ENCODE results near the gene DUSP2.

The DUSP2 gene, protein sequence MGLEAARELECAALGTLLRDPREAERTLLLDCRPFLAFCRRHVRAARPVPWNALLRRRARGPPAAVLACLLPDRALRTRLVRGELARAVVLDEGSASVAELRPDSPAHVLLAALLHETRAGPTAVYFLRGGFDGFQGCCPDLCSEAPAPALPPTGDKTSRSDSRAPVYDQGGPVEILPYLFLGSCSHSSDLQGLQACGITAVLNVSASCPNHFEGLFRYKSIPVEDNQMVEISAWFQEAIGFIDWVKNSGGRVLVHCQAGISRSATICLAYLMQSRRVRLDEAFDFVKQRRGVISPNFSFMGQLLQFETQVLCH

DNA sequence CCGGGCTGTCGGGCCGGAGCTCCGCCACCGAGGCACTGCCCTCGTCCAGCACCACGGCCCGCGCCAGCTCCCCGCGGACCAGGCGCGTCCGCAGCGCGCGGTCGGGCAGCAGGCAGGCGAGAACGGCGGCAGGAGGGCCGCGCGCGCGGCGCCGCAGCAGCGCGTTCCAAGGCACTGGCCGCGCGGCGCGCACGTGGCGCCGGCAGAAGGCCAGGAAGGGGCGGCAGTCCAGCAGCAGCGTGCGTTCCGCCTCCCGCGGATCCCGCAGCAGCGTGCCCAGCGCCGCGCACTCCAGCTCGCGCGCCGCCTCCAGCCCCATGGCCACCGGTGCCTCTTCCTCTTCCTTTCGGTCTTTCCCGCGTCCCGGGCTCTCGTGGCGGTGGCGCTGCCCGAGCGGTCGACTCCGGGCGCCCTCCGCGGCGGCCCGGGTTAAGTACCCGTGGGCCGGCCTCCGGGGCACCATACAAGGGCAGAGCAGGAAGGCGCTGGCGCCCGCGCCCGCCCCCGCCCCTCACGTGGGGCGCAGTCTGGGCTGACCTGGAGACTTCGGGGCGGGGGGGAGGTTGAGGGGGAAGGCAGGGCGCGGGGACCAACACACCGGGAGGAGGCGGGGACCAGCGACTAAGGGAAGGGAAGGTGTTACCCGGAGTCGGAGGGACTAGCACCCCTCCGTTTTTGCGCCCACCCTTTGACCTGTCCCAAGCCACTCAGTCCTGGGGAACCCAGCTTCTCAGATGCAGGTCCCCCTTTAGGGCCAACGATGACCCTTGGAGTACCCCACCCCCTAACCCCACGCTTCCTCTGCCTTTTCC, at the start of gene DUSP2:
DUSP2 (minus strand) TSS at position 405 of the 812 bp plus-strand sequence; CDS start at position 319, 86 bp downstream.
- DNase-seq (ENCODE audit: low spot score), result peak; percentile 40

DNA sequence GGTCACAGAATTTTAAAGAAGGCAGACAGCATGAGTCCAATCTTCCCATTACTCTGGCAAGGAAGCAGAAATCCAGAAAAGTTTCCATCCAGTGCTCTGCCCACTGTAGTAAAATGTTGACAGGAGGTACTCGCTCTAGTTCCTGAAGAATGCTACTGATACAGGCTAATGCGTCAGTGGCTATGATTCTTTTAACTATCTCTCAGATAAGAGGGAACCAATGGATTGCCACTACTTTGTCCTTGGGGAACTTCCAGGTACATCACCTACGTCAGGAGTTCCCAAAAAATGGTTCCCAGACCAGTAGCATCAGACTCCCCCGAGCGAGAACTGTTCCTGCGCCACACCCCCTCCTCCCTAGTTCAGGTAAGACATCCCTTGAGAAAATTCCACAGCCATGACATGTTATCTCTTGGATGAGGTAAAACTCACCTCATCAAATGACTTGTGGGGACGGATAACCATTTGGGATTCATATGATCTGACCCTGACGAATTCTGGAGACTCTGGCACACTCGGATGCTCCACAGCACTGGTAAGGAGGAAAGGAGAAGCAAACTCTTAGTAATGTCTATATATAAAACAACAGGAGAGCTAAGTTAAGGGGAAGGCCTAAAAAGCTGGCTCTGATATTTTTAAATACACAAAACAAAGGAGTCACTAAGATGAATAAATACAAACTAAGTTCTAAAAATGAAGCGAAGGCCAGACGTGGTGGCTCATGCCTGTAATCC, 46.9 kb upstream of the DUSP2 start:
- DNase-seq (ENCODE audit: low spot score), result no peak

GRCh38 chr2:96188821-96189526, 43.7 kb upstream of the DUSP2 start:
- DNase-seq (ENCODE audit: low spot score), result no peak

DNA sequence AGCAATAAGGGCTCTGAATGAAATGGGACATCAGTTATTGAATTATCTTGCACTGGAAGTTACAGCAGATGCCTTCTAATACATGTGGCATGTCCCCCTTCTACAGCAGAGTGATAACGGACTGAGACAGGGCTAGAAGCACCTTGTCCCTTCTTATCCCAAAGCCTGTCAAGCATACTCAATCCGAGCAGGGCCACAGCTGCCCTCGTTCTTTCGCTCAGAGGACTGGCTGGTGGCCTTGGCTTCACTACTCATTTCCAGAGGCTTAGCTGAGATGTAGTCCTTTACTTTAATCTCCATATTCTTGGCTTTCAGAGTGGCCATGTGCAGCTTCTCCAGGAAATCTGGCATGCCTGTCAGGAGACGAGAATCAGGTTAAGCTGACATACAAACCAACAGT, 41.3 kb upstream of the DUSP2 start:
- DNase-seq (ENCODE audit: low spot score), result no peak

DNA sequence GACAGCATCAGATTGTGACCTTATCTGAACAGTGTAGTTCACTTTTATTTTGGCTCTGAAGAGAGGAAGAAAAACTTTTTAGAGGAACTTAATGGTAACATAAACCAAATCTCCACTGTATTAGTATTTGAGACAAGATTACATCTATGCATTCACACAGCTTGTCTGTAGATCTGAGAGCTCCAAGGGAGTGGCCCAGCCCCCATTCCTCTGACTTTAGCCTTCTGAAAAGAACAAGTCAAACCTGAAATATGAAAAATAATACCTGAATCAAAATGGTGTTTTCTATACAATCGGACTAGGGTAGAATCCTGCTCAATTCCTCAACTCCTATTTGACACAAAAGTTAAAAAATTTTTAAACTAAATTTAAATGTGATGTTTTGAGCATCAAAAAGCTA, 40.3 kb upstream of the DUSP2 start:
- no peak for DNase-seq (ENCODE audit: low spot score)

DNA sequence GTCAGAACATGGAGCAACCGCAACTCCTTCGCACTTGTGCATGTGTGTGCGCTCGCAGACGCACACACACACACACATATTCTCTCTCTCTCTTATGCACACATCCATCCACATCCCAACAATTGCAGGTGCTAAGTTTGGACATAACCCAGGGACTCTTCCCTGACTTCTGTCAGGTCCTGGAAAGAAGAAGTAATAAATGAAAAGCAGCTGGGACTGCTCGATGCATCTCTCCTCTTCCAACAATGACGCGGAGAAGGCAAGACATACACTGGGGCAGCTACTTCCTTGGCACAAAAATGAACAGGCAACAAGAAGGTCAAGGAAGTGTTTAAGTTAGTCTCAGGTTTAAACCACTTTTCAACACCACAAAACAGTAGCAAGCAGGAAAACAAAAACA, 39.7 kb upstream of the DUSP2 start:
- no peak for DNase-seq (ENCODE audit: low spot score)

- no peak for DNase-seq (ENCODE audit: low spot score)
Measured at GRCh38 chr2:96184188-96184587, 38.9 kb upstream of the DUSP2 start.

- DNase-seq (ENCODE audit: low spot score), result no peak
Measured at GRCh38 chr2:96181529-96181928, 36.3 kb upstream of the DUSP2 start.

DNA sequence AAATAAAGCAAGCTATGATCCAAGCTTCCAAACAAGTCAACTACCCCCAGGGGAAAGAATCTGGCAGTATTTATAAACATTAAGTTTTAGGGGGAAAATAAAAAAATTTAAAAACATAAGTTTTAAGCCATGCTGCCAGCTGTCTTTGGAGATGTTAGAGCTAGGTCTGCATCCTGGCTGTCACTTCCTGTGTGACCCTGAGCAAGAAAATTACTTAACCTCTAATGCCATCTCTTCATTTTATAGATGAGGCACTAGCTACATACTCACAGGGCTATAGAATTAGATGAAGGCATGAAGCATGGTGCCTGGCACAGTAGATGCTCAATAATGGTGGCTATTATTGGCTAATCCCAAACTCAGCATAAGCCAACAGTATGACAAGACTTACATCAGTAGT, 35.3 kb upstream of the DUSP2 start:
- no peak for DNase-seq (ENCODE audit: low spot score)

DNA sequence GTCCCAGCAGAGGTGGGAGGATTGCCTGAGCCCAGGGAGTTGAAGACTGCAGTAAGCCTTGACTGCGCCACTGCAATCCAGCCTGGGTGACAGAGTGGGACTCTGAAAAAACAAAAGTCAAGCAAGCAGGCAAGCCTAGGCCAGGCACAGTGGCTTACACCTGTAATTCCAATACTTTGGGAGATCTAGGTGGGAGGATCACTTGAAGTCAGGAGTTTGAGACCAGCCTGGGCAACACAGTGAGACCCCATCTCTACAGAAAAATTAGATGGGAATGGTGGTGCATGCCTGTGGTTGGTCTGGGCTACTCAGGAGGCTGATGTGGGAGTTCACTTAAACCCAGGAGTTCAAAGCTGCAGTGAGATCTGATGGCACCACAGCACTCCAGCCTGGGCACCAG, 34.8 kb upstream of the DUSP2 start:
- DNase-seq (ENCODE audit: low spot score), result no peak

- no peak for DNase-seq (ENCODE audit: low spot score)
Measured at GRCh38 chr2:96176661-96177060, 31.4 kb upstream of the DUSP2 start.

DNA sequence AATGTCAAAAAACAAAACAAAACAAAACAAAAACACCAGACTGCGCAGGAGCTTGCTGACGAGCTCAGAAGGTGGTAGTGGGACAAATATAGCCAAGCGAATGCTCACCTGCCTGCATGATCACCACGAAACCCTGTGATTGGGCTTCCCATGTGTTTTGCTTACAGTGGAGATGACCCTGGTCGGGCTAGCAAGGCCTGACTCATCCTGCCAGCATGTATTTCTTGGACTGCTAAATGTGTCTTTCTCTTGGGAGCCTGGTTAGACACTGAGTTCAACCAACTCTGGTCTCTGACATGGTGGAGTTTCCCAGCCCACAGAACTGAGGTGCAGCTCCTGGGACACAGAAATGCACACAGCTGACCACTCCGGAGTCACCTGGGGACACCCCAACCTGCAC, 30.7 kb upstream of the DUSP2 start:
- no peak for DNase-seq (ENCODE audit: low spot score)

GRCh38 chr2:96174251-96175144, 29.3 kb upstream of the DUSP2 start:
- DNase-seq (ENCODE audit: low spot score), result peak; percentile 63

GRCh38 chr2:96171831-96172230, 26.6 kb upstream of the DUSP2 start:
- DNase-seq (ENCODE audit: low spot score), result no peak

DNA sequence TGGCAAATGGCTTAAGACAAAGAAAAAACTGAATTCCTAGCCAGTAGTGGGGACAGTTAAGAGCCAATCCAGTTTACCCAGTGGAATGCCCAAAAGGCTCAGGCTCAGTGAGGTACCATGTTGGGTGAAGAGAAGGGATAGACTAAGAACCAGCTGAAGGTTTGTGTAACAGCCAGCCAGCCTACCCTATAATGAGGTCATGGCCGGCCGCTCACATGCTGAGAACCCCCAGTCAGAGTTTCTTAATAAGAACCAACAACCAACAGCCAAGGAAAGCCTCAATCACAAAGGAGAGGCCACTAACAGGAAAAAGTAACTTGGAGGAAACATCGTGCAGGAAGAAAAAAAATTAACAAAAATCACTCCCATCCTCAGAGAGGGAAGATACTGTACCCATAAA, 25.4 kb upstream of the DUSP2 start:
- no peak for DNase-seq (ENCODE audit: low spot score)

GRCh38 chr2:96169868-96170507, 24.7 kb upstream of the DUSP2 start:
- no peak for DNase-seq (ENCODE audit: low spot score)

GRCh38 chr2:96167407-96168013, 22.3 kb upstream of the DUSP2 start:
- no peak for DNase-seq (ENCODE audit: low spot score)

DNA sequence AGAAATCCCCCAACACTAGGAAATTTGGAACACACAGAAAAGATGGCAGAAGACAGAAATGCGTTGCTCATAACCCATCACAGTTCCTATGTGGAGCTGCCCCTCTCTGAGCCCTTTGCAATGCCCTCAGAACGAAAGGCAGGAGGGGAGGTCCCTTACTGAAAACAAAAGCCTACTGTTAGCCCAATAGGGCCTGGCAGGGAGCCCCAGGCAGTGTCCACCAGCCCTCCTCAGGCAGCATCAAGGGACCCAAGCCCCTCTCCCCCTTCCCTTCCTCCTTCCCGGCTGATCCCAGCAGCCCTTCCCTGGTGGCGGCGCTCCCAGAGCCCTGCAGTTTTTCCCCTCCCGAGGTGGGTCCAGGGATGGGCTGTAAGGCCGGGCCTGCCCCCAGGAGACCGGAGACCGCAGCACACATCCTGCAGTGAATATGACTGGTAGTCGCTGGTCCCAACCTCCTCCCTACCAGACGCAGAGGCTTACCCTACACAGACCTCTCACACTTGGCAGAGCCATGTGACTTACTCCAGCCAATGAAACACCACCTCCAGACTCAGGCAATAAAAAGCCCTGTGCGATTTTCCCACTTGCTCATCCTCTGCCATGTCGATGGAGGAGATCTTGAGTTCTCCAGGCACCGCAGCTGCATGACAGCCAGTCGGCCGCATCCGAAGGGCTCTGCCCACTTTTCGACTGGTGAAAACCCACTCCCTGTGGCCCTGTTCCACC, 19.4 kb upstream of the DUSP2 start:
- no peak for DNase-seq (ENCODE audit: low spot score)

DNA sequence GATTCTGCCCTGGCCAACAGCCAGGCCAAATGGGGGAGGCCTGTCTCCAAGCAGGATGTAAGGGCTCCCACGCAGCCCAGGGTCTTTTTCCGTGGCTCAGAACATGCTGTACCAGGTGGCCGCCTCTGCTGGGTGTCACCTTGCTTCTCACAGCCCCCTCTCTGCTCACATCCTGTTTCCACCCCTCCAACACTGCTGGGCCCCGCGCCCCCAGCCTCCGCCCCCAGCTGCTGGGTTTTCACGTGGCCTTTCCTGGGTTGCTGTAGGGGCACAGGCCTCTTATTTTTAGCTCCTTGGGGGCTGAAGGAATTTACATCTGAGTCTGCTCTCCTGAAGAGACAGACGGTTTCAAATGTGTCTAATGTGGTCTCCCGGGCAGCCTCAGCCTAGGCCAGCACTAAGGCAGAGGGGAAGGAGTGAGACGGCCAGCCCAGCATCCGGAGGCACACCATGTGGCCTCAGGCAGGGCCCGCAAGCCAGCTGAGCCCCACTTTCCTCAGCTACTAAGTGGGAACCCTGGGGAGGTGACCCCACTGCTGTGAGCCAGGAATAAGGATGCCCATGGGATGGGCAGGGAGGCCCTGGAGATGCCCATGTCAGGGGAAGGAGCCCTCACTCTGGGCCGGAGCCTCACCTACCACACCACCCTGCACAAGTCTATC, 18.7 kb upstream of the DUSP2 start:
- no peak for DNase-seq (ENCODE audit: low spot score)

Data from kidney capillary endothelial cell (primary cell).